ENCODE measurements around the gene CASP1.
"Not testable (repeated sequence)": the region's sequence is repeated elsewhere in the genome, so short reads cannot be mapped to it uniquely, and the experiment has no call there.

The CASP1 gene

GRCh38 chr11:105045676-105046296, 10.8 kb upstream of the CASP1 start:
- no peak for DNase-seq (ENCODE audit: low spot score)

GRCh38 chr11:105044557-105045524, 9.9 kb upstream of the CASP1 start, which contains the start of gene CARD16:
TSS of gene CARD16 (minus strand) at chr11:105045335. CDS start at chr11:105045297, 38 bp downstream.
- DNase-seq (ENCODE audit: low spot score): not testable (repeated sequence)

GRCh38 chr11:105042178-105042577, 7.2 kb upstream of the CASP1 start:
- no peak for DNase-seq (ENCODE audit: low spot score)

- no peak for DNase-seq (ENCODE audit: low spot score)
Observed at GRCh38 chr11:105040703-105041102, 5.8 kb upstream of the CASP1 start.

GRCh38 chr11:105034388-105034787, 556 bp downstream of the CASP1 start:
- not testable (repeated sequence) for DNase-seq (ENCODE audit: low spot score)

- no peak for DNase-seq (ENCODE audit: low spot score)
Observed at GRCh38 chr11:105033781-105034180, 1.2 kb downstream of the CASP1 start.

- no peak for DNase-seq (ENCODE audit: low spot score)
Observed at GRCh38 chr11:105033343-105033742, 1.6 kb downstream of the CASP1 start.

GRCh38 chr11:105032495-105032894, 2.4 kb downstream of the CASP1 start:
- no peak for DNase-seq (ENCODE audit: low spot score)

GRCh38 chr11:105027678-105028077, 7.3 kb downstream of the CASP1 start:
- no peak for DNase-seq (ENCODE audit: low spot score)

GRCh38 chr11:105024394-105024793, 10.6 kb downstream of the CASP1 start:
- DNase-seq (ENCODE audit: low spot score): no peak

GRCh38 chr11:105023003-105023402, 11.9 kb downstream of the CASP1 start, which contains the start of gene CASP5:
TSS of gene CASP5 (minus strand) at chr11:105023168. CDS start at chr11:105023136, 32 bp downstream.
- no peak for DNase-seq (ENCODE audit: low spot score)

- no peak for DNase-seq (ENCODE audit: low spot score)
Observed at GRCh38 chr11:105022527-105022926, 12.4 kb downstream of the CASP1 start.

- DNase-seq (ENCODE audit: low spot score): no peak
Observed at GRCh38 chr11:105007463-105007862, 27.5 kb downstream of the CASP1 start.

GRCh38 chr11:105005451-105005845, 29.5 kb downstream of the CASP1 start:
- no peak for DNase-seq (ENCODE audit: low spot score)

- DNase-seq (ENCODE audit: low spot score): no peak
Observed at GRCh38 chr11:105004021-105004420, 30.9 kb downstream of the CASP1 start.

- DNase-seq (ENCODE audit: low spot score): no peak
Observed at GRCh38 chr11:105003151-105003550, 31.8 kb downstream of the CASP1 start.

- peak; percentile 53 for DNase-seq (ENCODE audit: low spot score)
Observed at GRCh38 chr11:105000797-105001196, 34.1 kb downstream of the CASP1 start.

GRCh38 chr11:105000167-105000566, 34.8 kb downstream of the CASP1 start:
- peak; percentile 14 for DNase-seq (ENCODE audit: low spot score)

GRCh38 chr11:104999721-105000120, 35.2 kb downstream of the CASP1 start:
- DNase-seq (ENCODE audit: low spot score): no peak

- DNase-seq (ENCODE audit: low spot score): no peak
Observed at GRCh38 chr11:104997288-104997687, 37.7 kb downstream of the CASP1 start.

GRCh38 chr11:104995001-104995408, 39.9 kb downstream of the CASP1 start:
- no peak for DNase-seq (ENCODE audit: low spot score)

- DNase-seq (ENCODE audit: low spot score): no peak
Observed at GRCh38 chr11:104992781-104993180, 42.2 kb downstream of the CASP1 start.

GRCh38 chr11:104991994-104992393, 43.0 kb downstream of the CASP1 start:
- DNase-seq (ENCODE audit: low spot score): no peak

All from iPS-NIHi11 (cell line).